Neural cell (in vitro differentiated cells): ENCODE measurements around the gene LAMC2.

Experiments
- CTCF ChIP-seq: fragments of 450-650 bp; IDR thresholded peaks from 2 replicates; pipeline ENCODE4 v1.5.1; 2014; ENCODE audit warnings: antibody characterized with exemption, mild to moderate bottlenecking, moderate library complexity; ENCODE audit not compliant: poor library complexity, severe bottlenecking
- EP300 ChIP-seq: fragments of 450-650 bp; conservative IDR thresholded peaks from 2 replicates; pipeline ENCODE4 v1.6.1; 2014; ENCODE audit warnings: antibody characterized with exemption, mild to moderate bottlenecking, moderate library complexity; ENCODE audit not compliant: poor library complexity, severe bottlenecking
- MXI1 ChIP-seq: fragments of 450-650 bp; conservative IDR thresholded peaks from 2 replicates; pipeline ENCODE4 v1.6.1; 2014; ENCODE audit warnings: antibody characterized with exemption, mild to moderate bottlenecking; ENCODE audit not compliant: poor library complexity, severe bottlenecking
- RAD21 ChIP-seq: fragments of 450-650 bp; conservative IDR thresholded peaks from 2 replicates; pipeline ENCODE4 v1.6.1; 2014; ENCODE audit warnings: antibody characterized with exemption, mild to moderate bottlenecking, moderate library complexity
- REST ChIP-seq: IDR thresholded peaks from 2 replicates; pipeline ENCODE4 v1.6.1; 2012; ENCODE audit warnings: borderline replicate concordance
- TAF1 ChIP-seq: IDR thresholded peaks from 2 replicates; pipeline ENCODE4 v1.6.1; 2012; ENCODE audit warnings: low read depth

- TF ChIP-seq CTCF = no peak
- TF ChIP-seq REST = no peak
- TF ChIP-seq EP300 = no peak
- TF ChIP-seq RAD21 = no peak
- no peak for TF ChIP-seq MXI1
- TF ChIP-seq TAF1 = no peak
Observed at GRCh38 chr1:183188240-183188639, 2.2 kb downstream of the LAMC2 start.
